ENCODE data around the gene CBX4. TPM values are rescaled to one million over a fixed set of nuclear protein-coding genes. Genes with fewer than 3 reads are reported as not detected.
A peak's percentile ranks its signal among the peaks of the same experiment; 100 is the strongest.

CBX4 gene
- total RNA-seq, 1 experiment from 2014 or later, result 53.5 TPM

DNA sequence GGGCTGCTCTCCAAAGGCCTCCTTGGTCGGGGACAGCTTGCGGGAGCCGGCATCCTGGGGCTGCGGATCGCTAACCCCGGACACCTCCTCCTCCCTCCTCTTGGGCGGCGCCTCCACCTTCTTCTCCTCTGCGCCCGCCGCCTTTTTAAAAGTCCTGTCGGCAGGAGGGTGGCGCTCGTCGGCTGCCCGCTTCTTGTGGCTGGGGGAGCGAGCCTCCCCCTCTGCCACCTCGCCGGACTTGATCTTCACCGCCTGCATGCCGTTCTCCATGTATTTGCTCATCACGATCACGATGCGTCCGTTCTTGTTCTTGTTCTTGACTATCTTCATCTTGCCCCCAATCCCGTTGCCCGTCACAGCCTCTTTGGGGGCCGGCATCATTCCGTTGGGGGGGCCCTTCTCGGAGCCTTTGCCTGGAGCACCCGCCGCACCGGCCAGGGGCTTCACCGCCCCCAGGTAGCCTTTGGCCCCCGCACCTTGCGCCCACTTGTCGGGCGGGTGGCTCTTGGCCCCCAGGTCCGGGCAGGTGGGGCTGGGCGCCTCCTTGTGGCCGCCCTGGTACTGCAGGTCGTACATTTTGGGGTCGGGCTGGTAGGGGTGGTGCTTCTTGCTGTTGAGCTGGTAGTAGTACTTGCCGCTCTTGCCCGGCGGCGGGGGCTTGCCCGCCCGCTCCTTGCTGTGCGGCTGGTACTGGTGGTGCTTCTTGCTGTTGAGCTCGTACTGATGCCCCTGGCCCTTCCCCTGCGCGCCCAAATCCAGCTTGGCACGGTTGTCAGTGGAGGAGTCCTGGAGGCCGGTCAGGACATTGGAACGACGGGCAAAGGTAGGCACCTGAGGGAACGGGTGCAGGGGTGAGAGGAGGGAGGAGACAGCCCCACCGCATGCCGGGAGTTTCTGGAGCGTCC, 4.4 kb downstream of the CBX4 start:
- Histone ChIP-seq H3K9me3 (ENCODE audit: low read length) (no peaks in the 10 kb centered on the region), H3K4me3 (ENCODE audit: low read length) (no peak overlapping the region), H3K36me3 (ENCODE audit: low read depth, low read length) (peaks cover 14% of the 10 kb centered on the region; the same call in 1 of the 2 replicates), H3F3A (ENCODE audit: low read length, unreplicated experiment) (no peaks in the 10 kb centered on the region), H2AFZ (ENCODE audit: low read length) (no peak overlapping the region), H3K4me2 (ENCODE audit: low read length) (no peak overlapping the region), H3K27me3 (ENCODE audit: low read length) (no peaks in the 10 kb centered on the region), H3K9ac (ENCODE audit: low read length) (no peak overlapping the region), H3K27ac (ENCODE audit: low read length) (no peak overlapping the region), H4K20me1 (ENCODE audit: low read length) (peaks cover 39% of the 10 kb centered on the region), H3K79me2 (ENCODE audit: low read length) (peaks cover 34% of the 10 kb centered on the region), H3K9me2 (replicated peaks; ENCODE audit: low read length) (no peaks in the 10 kb centered on the region), H3K4me1 (ENCODE audit: insufficient read depth, low read length) (peaks cover 31% of the 10 kb centered on the region)
- BruUV-seq (replicated peaks), result no TSS peak
- CTCF ChIA-PET, result interaction anchor here (0.6 to 1.0 kb wide), 4 partner anchors 9 to 89 kb away, joined by 3 read pairs; partner anchors contain the start of gene CBX8
- ATAC-seq, result no peak
- DNase-seq, result peak; percentile 35
- TF ChIP-seq EZH2 (IDR thresholded peaks at IDR 0.05; ENCODE audit: low read length, unreplicated experiment), result no peak
- peak; percentile 94 for TF ChIP-seq CTCF (conservative IDR thresholded peaks at IDR 0.05; ENCODE audit: low read depth, low read length)
- no peak for TF ChIP-seq EZH2phosphoT487 (IDR thresholded peaks at IDR 0.05; ENCODE audit: borderline replicate concordance, low read length)
- POLR2A ChIA-PET (ENCODE audit: unreplicated experiment), result interaction anchor here (0.7 kb wide), 1 partner anchor 11 kb away, joined by 4 read pairs; no protein-coding TSS in a partner anchor
- intact Hi-C loops (cut with micrococcal nuclease), result loop anchor here (10.0 kb wide), 1 partner anchor 90 kb away; no protein-coding TSS in a partner anchor

- no peak overlapping the region for H3K4me3 ChIP-seq (ENCODE audit: low read length)
- no peak overlapping the region for H3K9ac ChIP-seq (ENCODE audit: low read length)
- H3K79me2 ChIP-seq (ENCODE audit: low read length), result peaks cover 34% of the 10 kb centered on the region
- no peaks in the 10 kb centered on the region for H3K9me2 ChIP-seq (replicated peaks; ENCODE audit: low read length)
- no peaks in the 10 kb centered on the region for H3K9me3 ChIP-seq (ENCODE audit: low read length)
- H2AFZ ChIP-seq (ENCODE audit: low read length), result no peak overlapping the region
- TF ChIP-seq EZH2 (IDR thresholded peaks at IDR 0.05; ENCODE audit: low read length, unreplicated experiment) (no peak), CTCF (conservative IDR thresholded peaks at IDR 0.05; ENCODE audit: low read depth, low read length) (no peak), EZH2phosphoT487 (IDR thresholded peaks at IDR 0.05; ENCODE audit: borderline replicate concordance, low read length) (no peak)
- intact Hi-C loops (cut with micrococcal nuclease), result loop anchor here (10.0 kb wide), 1 partner anchor 89 kb away; no protein-coding TSS in a partner anchor
- H3K27ac ChIP-seq (ENCODE audit: low read length), result no peak overlapping the region
- no peaks in the 10 kb centered on the region for H3K27me3 ChIP-seq (ENCODE audit: low read length)
- H3K36me3 ChIP-seq (ENCODE audit: low read depth, low read length), result peaks cover 14% of the 10 kb centered on the region; the same call in 1 of the 2 replicates
- H3K4me2 ChIP-seq (ENCODE audit: low read length), result no peak overlapping the region
- H3F3A ChIP-seq (ENCODE audit: low read length, unreplicated experiment), result no peaks in the 10 kb centered on the region
- peaks cover 39% of the 10 kb centered on the region for H4K20me1 ChIP-seq (ENCODE audit: low read length)
- no TSS peak for BruUV-seq (replicated peaks)
- no peak for ATAC-seq
- ChIA-PET POLR2A (ENCODE audit: unreplicated experiment) (no interaction called here), CTCF (interaction anchor here (0.5 kb wide), 1 partner anchor 37 kb away, joined by 9 read pairs; the partner anchor contains the start of gene CBX8)
- H3K4me1 ChIP-seq (ENCODE audit: insufficient read depth, low read length), result peaks cover 31% of the 10 kb centered on the region
- no peak for DNase-seq
These were observed 5.3 kb downstream of the CBX4 start for GRCh38 chr17:79833744-79834564.

Data from PC-3 (cell line).